Tibial nerve (tissue), 4 donors: ENCODE results near the gene AUTS2.

Source experiments
- CTCF ChIP-seq, 5 experiments: fragments of 200-600 bp in 3 of 5; fragments of 450-650 bp in 2 of 5; sonication (generic) in 3 of 5; IDR thresholded peaks; one replicate each; pipeline ENCODE4 v1.5.1; 2016 to 2019; ENCODE audit warnings: antibody characterized with exemption in 5 of 5, mild to moderate bottlenecking in 3 of 5, moderate library complexity in 2 of 5
- EP300 ChIP-seq, 2 donors: sonication (generic); formaldehyde crosslinking; IDR thresholded peaks; one replicate each; pipeline ENCODE4 v1.6.1; 2017; ENCODE audit warnings: antibody characterized with exemption in 2 of 2, mild to moderate bottlenecking in 1 of 2
- POLR2A ChIP-seq, 2 donors: fragments of 450-650 bp; IDR thresholded peaks; one replicate each; pipeline ENCODE4 v1.6.1; 2017; ENCODE audit warnings: antibody characterized with exemption in 2 of 2, mild to moderate bottlenecking in 2 of 2, moderate library complexity in 2 of 2

- TF ChIP-seq CTCF (IDR thresholded peaks at IDR 0.05), result no peak
- no peak for TF ChIP-seq POLR2A (IDR thresholded peaks at IDR 0.05)
- no peak for TF ChIP-seq EP300 (IDR thresholded peaks at IDR 0.05)
Measured at GRCh38 chr7:70340236-70340635, 742.0 kb downstream of the AUTS2 start.
